Measurements from ENCODE around the gene MLXIP.
"Not testable (repeated sequence)": the region's sequence is repeated elsewhere in the genome, so short reads cannot be mapped to it uniquely, and the experiment has no call there.

The MLXIP gene

GRCh38 chr12:122172262-122172939, 93.8 kb downstream of the MLXIP start:
- H3K4me1 ChIP-seq (ENCODE audit: low read depth, poor library complexity, severe bottlenecking): no peaks in the 10 kb centered on the region
- H3K4me2 ChIP-seq: no peak overlapping the region
- H3K36me3 ChIP-seq (ENCODE audit: insufficient read depth): no peaks in the 10 kb centered on the region
- no peak overlapping the region for H3K4me3 ChIP-seq (IDR thresholded peaks at IDR 0.05; ENCODE audit: insufficient read depth, low read depth, low read length)
- H3K27ac ChIP-seq: no peak overlapping the region
- no peak overlapping the region for H2AFZ ChIP-seq (ENCODE audit: low read depth)
- no peak for TF ChIP-seq CTCF (conservative IDR thresholded peaks at IDR 0.05; ENCODE audit: low read depth, low read length)
- no peak overlapping the region for H3K9ac ChIP-seq
- H3K79me2 ChIP-seq (ENCODE audit: insufficient read depth, low read depth): no peaks in the 10 kb centered on the region
- no peaks in the 10 kb centered on the region for H3K27me3 ChIP-seq (ENCODE audit: insufficient read depth, low read depth)
- no peaks in the 10 kb centered on the region for H4K20me1 ChIP-seq (ENCODE audit: insufficient read depth)

- no peak for TF ChIP-seq CTCF (conservative IDR thresholded peaks at IDR 0.05; ENCODE audit: low read depth, low read length)
- no peaks in the 10 kb centered on the region for H4K20me1 ChIP-seq (ENCODE audit: insufficient read depth)
- H3K4me3 ChIP-seq (IDR thresholded peaks at IDR 0.05; ENCODE audit: insufficient read depth, low read depth, low read length): no peak within 1 kb of the TSS
- no peaks in the 10 kb centered on the region for H3K4me1 ChIP-seq (ENCODE audit: low read depth, poor library complexity, severe bottlenecking)
- H3K36me3 ChIP-seq (ENCODE audit: insufficient read depth): no peaks in the 10 kb centered on the region
- H3K4me2 ChIP-seq: no peak within 1 kb of the TSS
- H3K9ac ChIP-seq: no peak within 1 kb of the TSS
- H2AFZ ChIP-seq (ENCODE audit: low read depth): no peak within 1 kb of the TSS
- H3K27ac ChIP-seq: no peak within 1 kb of the TSS
- H3K27me3 ChIP-seq (ENCODE audit: insufficient read depth, low read depth): no peaks in the 10 kb centered on the region
- no peaks in the 10 kb centered on the region for H3K79me2 ChIP-seq (ENCODE audit: insufficient read depth, low read depth)
Measured at GRCh38 chr12:122174155-122174845, 95.7 kb downstream of the MLXIP start, which contains the start of gene IL31. TSS of gene IL31 (minus strand) at chr12:122174221. CDS start at chr12:122174172, 49 bp downstream.

GRCh38 chr12:122176473-122176872, 97.9 kb downstream of the MLXIP start:
- H4K20me1 ChIP-seq (ENCODE audit: insufficient read depth); H3K27ac ChIP-seq; H3K79me2 ChIP-seq (ENCODE audit: insufficient read depth, low read depth); H3K36me3 ChIP-seq (ENCODE audit: insufficient read depth); H3K4me3 ChIP-seq (IDR thresholded peaks at IDR 0.05; ENCODE audit: insufficient read depth, low read depth, low read length); H3K4me1 ChIP-seq (ENCODE audit: low read depth, poor library complexity, severe bottlenecking); H3K4me2 ChIP-seq; H3K9ac ChIP-seq; H3K27me3 ChIP-seq (ENCODE audit: insufficient read depth, low read depth); H2AFZ ChIP-seq (ENCODE audit: low read depth): not testable (repeated sequence)

GRCh38 chr12:122182887-122183587, 104.5 kb downstream of the MLXIP start, which contains the start of gene LRRC43:
TSS of gene LRRC43 (plus strand) at chr12:122183123. CDS start at chr12:122183145, 22 bp downstream.
- H4K20me1 ChIP-seq (ENCODE audit: insufficient read depth): no peaks in the 10 kb centered on the region
- no peaks in the 10 kb centered on the region for H3K4me1 ChIP-seq (ENCODE audit: low read depth, poor library complexity, severe bottlenecking)
- H3K9ac ChIP-seq: no peak within 1 kb of the TSS
- no peak within 1 kb of the TSS for H3K27ac ChIP-seq
- H2AFZ ChIP-seq (ENCODE audit: low read depth): no peak within 1 kb of the TSS
- TF ChIP-seq CTCF (conservative IDR thresholded peaks at IDR 0.05; ENCODE audit: low read depth, low read length): no peak
- no peaks in the 10 kb centered on the region for H3K27me3 ChIP-seq (ENCODE audit: insufficient read depth, low read depth)
- no peaks in the 10 kb centered on the region for H3K36me3 ChIP-seq (ENCODE audit: insufficient read depth)
- H3K4me3 ChIP-seq (IDR thresholded peaks at IDR 0.05; ENCODE audit: insufficient read depth, low read depth, low read length): no peak within 1 kb of the TSS
- H3K4me2 ChIP-seq: no peak within 1 kb of the TSS
- no peaks in the 10 kb centered on the region for H3K79me2 ChIP-seq (ENCODE audit: insufficient read depth, low read depth)
